Measurements from ENCODE around the gene GNAZ. TPM values are rescaled to one million over a fixed set of nuclear protein-coding genes. Genes with fewer than 3 reads are reported as not detected.

GNAZ gene
- polyA plus RNA-seq, 1 donor from 2014 or later, result 52.0 TPM

DNA sequence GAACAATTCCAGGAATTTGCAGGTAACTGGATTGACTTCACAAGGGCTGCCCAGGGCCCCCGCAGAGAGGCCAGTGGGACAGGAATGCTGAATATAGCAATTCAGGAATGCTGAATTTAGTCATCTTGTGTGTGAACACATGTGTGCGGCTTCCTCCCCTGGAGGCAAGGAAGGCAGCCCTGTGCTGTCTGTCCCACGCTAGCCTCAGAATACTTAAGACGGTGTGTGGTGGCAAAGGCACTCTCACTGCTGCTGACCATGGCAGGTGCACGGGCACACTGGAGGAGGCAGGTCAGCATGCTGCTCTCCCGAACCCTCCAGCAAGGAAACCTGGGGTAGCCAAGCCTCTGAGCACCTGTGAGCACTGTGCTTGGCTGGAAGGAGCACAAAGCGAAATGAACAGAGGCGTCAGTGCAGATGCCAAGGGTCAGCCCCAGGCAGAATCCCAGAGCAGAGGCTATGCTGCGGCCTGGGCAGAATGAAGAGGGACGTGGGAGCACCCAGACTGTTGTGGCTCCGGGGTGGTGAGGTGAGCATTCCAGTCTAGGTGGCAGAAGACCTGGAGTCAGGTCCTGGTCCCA, 2.7 kb downstream of the GNAZ start (continued):
- TF ChIP-seq SMC3 (conservative IDR thresholded peaks at IDR 0.05; ENCODE audit: poor library complexity) (no peak), EZH2 (IDR thresholded peaks at IDR 0.05; ENCODE audit: borderline replicate concordance, insufficient read depth, low read length, poor library complexity, severe bottlenecking) (no peak), POLR2AphosphoS5 (IDR thresholded peaks at IDR 0.05) (no peak)

DNA sequence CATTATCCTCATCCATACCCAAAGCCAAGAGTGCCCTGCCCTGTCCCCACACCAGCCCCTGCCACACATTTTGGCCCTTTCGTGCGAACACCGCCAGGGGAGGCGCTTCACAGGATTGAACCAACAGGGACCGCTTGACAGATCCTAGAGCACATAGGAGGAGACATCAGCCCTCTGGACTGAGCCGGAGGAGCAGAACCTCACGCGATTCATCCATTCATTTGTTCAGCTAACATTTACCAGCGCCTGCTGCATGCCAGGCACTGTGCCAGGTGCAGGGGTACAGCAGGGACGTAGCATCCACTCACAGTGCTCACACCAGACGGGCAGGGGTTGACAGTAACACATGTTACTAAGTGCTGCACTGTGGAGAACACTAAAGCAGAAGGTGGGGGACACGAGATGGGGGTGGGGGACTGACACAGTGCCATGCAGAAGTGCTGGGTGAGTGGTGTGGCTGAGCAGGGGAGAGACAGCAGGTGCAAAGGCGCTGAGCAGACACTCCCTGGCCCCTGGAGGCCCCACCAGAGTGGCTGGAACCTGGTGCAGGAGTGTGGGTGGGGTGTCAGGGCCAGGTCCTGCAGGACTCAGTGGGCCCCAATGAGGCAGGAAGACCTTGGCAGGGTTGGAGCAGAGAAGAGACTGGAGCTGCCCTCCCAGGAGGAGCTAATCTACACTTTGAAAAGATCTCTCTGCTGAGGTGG, 3.4 kb downstream of the GNAZ start:
- H3F3A ChIP-seq (ENCODE audit: insufficient read depth, low read length, poor library complexity, severe bottlenecking), result no peaks in the 10 kb centered on the region
- no peaks in the 10 kb centered on the region for H3K9me2 ChIP-seq (ENCODE audit: insufficient read depth, low read length)
- H3K9me3 ChIP-seq (ENCODE audit: low read length), result no peaks in the 10 kb centered on the region
- H3K4me2 ChIP-seq (ENCODE audit: low read length), result no peak overlapping the region
- H2AFZ ChIP-seq (ENCODE audit: low read depth, low read length), result no peak overlapping the region
- peaks cover 68% of the 10 kb centered on the region for H3K79me2 ChIP-seq (replicated peaks; ENCODE audit: insufficient read depth, low read length)
- H3K27ac ChIP-seq (ENCODE audit: low read length), result no peak overlapping the region
- H4K20me1 ChIP-seq (ENCODE audit: insufficient read depth), result no peaks in the 10 kb centered on the region
- no peak overlapping the region for H3K4me3 ChIP-seq (ENCODE audit: low read length)
- H3K9ac ChIP-seq (ENCODE audit: low read length), result no peak overlapping the region
- no peaks in the 10 kb centered on the region for H3K36me3 ChIP-seq (ENCODE audit: insufficient read depth, low read length)
- TF ChIP-seq, protein P1, sequence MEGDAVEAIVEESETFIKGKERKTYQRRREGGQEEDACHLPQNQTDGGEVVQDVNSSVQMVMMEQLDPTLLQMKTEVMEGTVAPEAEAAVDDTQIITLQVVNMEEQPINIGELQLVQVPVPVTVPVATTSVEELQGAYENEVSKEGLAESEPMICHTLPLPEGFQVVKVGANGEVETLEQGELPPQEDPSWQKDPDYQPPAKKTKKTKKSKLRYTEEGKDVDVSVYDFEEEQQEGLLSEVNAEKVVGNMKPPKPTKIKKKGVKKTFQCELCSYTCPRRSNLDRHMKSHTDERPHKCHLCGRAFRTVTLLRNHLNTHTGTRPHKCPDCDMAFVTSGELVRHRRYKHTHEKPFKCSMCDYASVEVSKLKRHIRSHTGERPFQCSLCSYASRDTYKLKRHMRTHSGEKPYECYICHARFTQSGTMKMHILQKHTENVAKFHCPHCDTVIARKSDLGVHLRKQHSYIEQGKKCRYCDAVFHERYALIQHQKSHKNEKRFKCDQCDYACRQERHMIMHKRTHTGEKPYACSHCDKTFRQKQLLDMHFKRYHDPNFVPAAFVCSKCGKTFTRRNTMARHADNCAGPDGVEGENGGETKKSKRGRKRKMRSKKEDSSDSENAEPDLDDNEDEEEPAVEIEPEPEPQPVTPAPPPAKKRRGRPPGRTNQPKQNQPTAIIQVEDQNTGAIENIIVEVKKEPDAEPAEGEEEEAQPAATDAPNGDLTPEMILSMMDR (IDR thresholded peaks at IDR 0.05; ENCODE audit: poor library complexity, severe bottlenecking), result no peak
- no peak for TF ChIP-seq EZH2 (IDR thresholded peaks at IDR 0.05; ENCODE audit: borderline replicate concordance, insufficient read depth, low read length, poor library complexity, severe bottlenecking)
- no peak for TF ChIP-seq POLR2AphosphoS5 (IDR thresholded peaks at IDR 0.05)
- no peak for TF ChIP-seq TAF1 (IDR thresholded peaks at IDR 0.05; ENCODE audit: low read depth)
- TF ChIP-seq EP300 (conservative IDR thresholded peaks at IDR 0.05; ENCODE audit: poor library complexity, severe bottlenecking), result no peak
- no peak for TF ChIP-seq MXI1 (conservative IDR thresholded peaks at IDR 0.05; ENCODE audit: poor library complexity, severe bottlenecking)
- no peak for TF ChIP-seq REST (IDR thresholded peaks at IDR 0.05; ENCODE audit: borderline replicate concordance)
- TF ChIP-seq RAD21 (conservative IDR thresholded peaks at IDR 0.05), result no peak
- no peak for TF ChIP-seq SMC3 (conservative IDR thresholded peaks at IDR 0.05; ENCODE audit: poor library complexity)
- H3K27me3 ChIP-seq (ENCODE audit: insufficient read depth, low read depth, low read length), result no peaks in the 10 kb centered on the region

DNA sequence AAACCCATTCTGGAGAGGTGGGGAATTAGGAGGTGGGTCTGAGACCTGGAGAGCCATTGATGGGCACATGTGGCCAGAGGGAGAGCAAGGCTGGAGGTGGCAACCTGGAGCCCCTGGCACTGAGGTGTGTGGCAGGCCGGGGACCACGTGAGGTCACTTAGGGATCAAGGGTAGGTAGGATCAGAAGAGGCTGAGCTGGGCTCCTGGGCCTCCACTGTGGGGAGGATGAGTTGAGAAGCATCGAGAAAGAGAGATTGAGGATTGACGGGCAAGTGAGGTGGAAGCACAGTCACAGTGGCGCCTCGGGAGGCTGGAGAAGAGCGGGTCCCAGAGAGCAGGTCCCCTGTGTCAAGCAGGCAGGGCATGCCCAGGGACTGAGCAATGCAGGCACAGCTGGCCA, 4.1 kb downstream of the GNAZ start:
- no peak overlapping the region for H2AFZ ChIP-seq (ENCODE audit: low read depth, low read length)
- no peak overlapping the region for H3K9ac ChIP-seq (ENCODE audit: low read length)
- TF ChIP-seq REST (IDR thresholded peaks at IDR 0.05; ENCODE audit: borderline replicate concordance) (no peak), RAD21 (conservative IDR thresholded peaks at IDR 0.05) (no peak)
- no peaks in the 10 kb centered on the region for H3F3A ChIP-seq (ENCODE audit: insufficient read depth, low read length, poor library complexity, severe bottlenecking)
- no peak overlapping the region for H3K4me2 ChIP-seq (ENCODE audit: low read length)
- H3K79me2 ChIP-seq (replicated peaks; ENCODE audit: insufficient read depth, low read length), result peaks cover 74% of the 10 kb centered on the region
- H3K27ac ChIP-seq (ENCODE audit: low read length), result no peak overlapping the region
- H3K9me3 ChIP-seq (ENCODE audit: low read length), result no peaks in the 10 kb centered on the region
- no peaks in the 10 kb centered on the region for H3K27me3 ChIP-seq (ENCODE audit: insufficient read depth, low read depth, low read length)
- H4K20me1 ChIP-seq (ENCODE audit: insufficient read depth), result no peaks in the 10 kb centered on the region
- H3K4me3 ChIP-seq (ENCODE audit: low read length), result no peak overlapping the region
- no peaks in the 10 kb centered on the region for H3K36me3 ChIP-seq (ENCODE audit: insufficient read depth, low read length)
- H3K9me2 ChIP-seq (ENCODE audit: insufficient read depth, low read length), result no peaks in the 10 kb centered on the region
